HEK293 (cell line): Measurements from ENCODE around the gene KCNQ2.

Source experiments
- CTCF ChIA-PET: fragments of 350-600 bp; formaldehyde crosslinking; extraction: SDS; loops from one replicate; lab custom pipeline; 2021; ENCODE audit warnings: antibody characterized with exemption; lab: Yijun Ruan, JAX
- POLR2A ChIA-PET: fragments of 300-600 bp; formaldehyde crosslinking; extraction: SDS; loops from one replicate; lab custom pipeline; 2020; ENCODE audit warnings: antibody characterized with exemption, inconsistent platforms; lab: Yijun Ruan, JAX
- H3K27ac ChIP-seq: fragments of 200-500 bp; sonication (Bioruptor generic); 2 replicates; pipeline ENCODE4 v1.5.1; 2014; ENCODE audit warnings: low read depth, low read length, control low read depth, inconsistent platforms; ENCODE audit errors: extremely low read depth
- H3K36me3 ChIP-seq, 2 experiments: fragments of 200-500 bp in 1 of 2; sonication (Bioruptor generic) in 1 of 2; 1 replicate in 1 of 2; 2 replicates in 1 of 2; pipeline ENCODE4 v1.5.1; 2014 to 2017; ENCODE audit warnings: inconsistent platforms in 2 of 2, low read length in 2 of 2; ENCODE audit not compliant: control insufficient read depth in 2 of 2, insufficient read depth in 1 of 2
- H3K4me1 ChIP-seq: fragments of 200-500 bp; sonication (Bioruptor generic); 2 replicates; pipeline ENCODE4 v1.5.1; 2014; ENCODE audit warnings: mild to moderate bottlenecking, low read length, inconsistent platforms; ENCODE audit not compliant: control insufficient read depth, insufficient read depth
- H3K4me3 ChIP-seq: 2 replicates; pipeline ENCODE4 v1.5.1; 2011; ENCODE audit warnings: low read depth, mild to moderate bottlenecking, control low read depth, low read length, moderate library complexity
- H3K9me3 ChIP-seq: fragments of 200-500 bp; sonication (Bioruptor generic); 2 replicates; pipeline ENCODE4 v1.5.1; 2014; ENCODE audit warnings: low read depth, low read length, inconsistent platforms; ENCODE audit not compliant: control insufficient read depth, insufficient read depth
- EGR2 ChIP-seq: fragments of 450-650 bp; formaldehyde crosslinking; IDR thresholded peaks from 2 replicates; pipeline ENCODE4 v1.5.1; 2016; ENCODE audit warnings: low read depth, missing biosample characterization, missing genetic modification characterization
- HOXC10 ChIP-seq: sonication (generic); formaldehyde crosslinking; IDR thresholded peaks from 2 replicates; pipeline ENCODE4 v1.8.1; 2023; ENCODE audit warnings: mild to moderate bottlenecking, missing genetic modification reagents
- KLF1 ChIP-seq: fragments of 450-650 bp; formaldehyde crosslinking; IDR thresholded peaks from 2 replicates; pipeline ENCODE4 v1.5.1; 2016; ENCODE audit warnings: missing biosample characterization, missing genetic modification characterization
- KLF10 ChIP-seq: fragments of 450-650 bp; IDR thresholded peaks from 2 replicates; pipeline ENCODE4 v1.5.1; 2018; ENCODE audit warnings: missing biosample characterization, mild to moderate bottlenecking, missing genetic modification characterization
- KLF17 ChIP-seq: fragments of 450-650 bp; formaldehyde crosslinking; IDR thresholded peaks from 2 replicates; pipeline ENCODE4 v1.5.1; 2016; ENCODE audit warnings: missing biosample characterization, missing genetic modification characterization
- OVOL3 ChIP-seq: fragments of 450-650 bp; formaldehyde crosslinking; IDR thresholded peaks from 2 replicates; pipeline ENCODE4 v1.5.1; 2016; ENCODE audit warnings: missing biosample characterization, missing genetic modification characterization
- SETDB1 ChIP-seq: IDR thresholded peaks from one replicate; pipeline ENCODE4 v1.6.1; 2017; ENCODE audit warnings: mild to moderate bottlenecking, low read length, moderate library complexity, mixed read lengths; ENCODE audit not compliant: insufficient read length
- SP2 ChIP-seq: fragments of 450-650 bp; formaldehyde crosslinking; IDR thresholded peaks from 2 replicates; pipeline ENCODE4 v1.5.1; 2016; ENCODE audit warnings: missing biosample characterization, missing genetic modification characterization
- YY1 ChIP-seq: fragments of 450-650 bp; formaldehyde crosslinking; IDR thresholded peaks from 2 replicates; pipeline ENCODE4 v1.5.1; 2018; ENCODE audit warnings: missing biosample characterization, missing genetic modification characterization
- YY2 ChIP-seq: fragments of 450-650 bp; formaldehyde crosslinking; IDR thresholded peaks from 2 replicates; pipeline ENCODE4 v1.5.1; 2016; ENCODE audit warnings: missing biosample characterization, missing genetic modification characterization
- ZBTB1 ChIP-seq: fragments of 450-650 bp; formaldehyde crosslinking; IDR thresholded peaks from 2 replicates; pipeline ENCODE4 v1.5.1; 2016; ENCODE audit warnings: missing biosample characterization, missing genetic modification characterization
- ZFHX2 ChIP-seq: fragments of 450-650 bp; formaldehyde crosslinking; conservative IDR thresholded peaks from 2 replicates; pipeline ENCODE4 v1.5.1; 2016; ENCODE audit warnings: missing biosample characterization, missing genetic modification characterization
- ZNF121 ChIP-seq: fragments of 450-650 bp; formaldehyde crosslinking; IDR thresholded peaks from 2 replicates; pipeline ENCODE4 v1.5.1; 2016; ENCODE audit warnings: missing biosample characterization, missing genetic modification characterization
- ZNF148 ChIP-seq: fragments of 450-650 bp; formaldehyde crosslinking; IDR thresholded peaks from 2 replicates; pipeline ENCODE4 v1.5.0; 2017; ENCODE audit warnings: missing biosample characterization, missing genetic modification characterization, borderline replicate concordance
- ZNF169 ChIP-seq: fragments of 450-650 bp; formaldehyde crosslinking; IDR thresholded peaks from 2 replicates; pipeline ENCODE4 v1.5.1; 2016; ENCODE audit warnings: missing biosample characterization, missing genetic modification characterization
- ZNF211 ChIP-seq: fragments of 450-650 bp; formaldehyde crosslinking; IDR thresholded peaks from 2 replicates; pipeline ENCODE4 v1.5.1; 2016; ENCODE audit warnings: low read depth, missing biosample characterization, missing genetic modification characterization
- ZNF214 ChIP-seq: fragments of 450-650 bp; formaldehyde crosslinking; IDR thresholded peaks from 2 replicates; pipeline ENCODE4 v1.5.1; 2017; ENCODE audit warnings: missing biosample characterization, mild to moderate bottlenecking, missing genetic modification characterization, borderline replicate concordance
- ZNF221 ChIP-seq: fragments of 450-650 bp; formaldehyde crosslinking; IDR thresholded peaks from 2 replicates; pipeline ENCODE4 v1.5.1; 2017; ENCODE audit warnings: missing biosample characterization, missing genetic modification characterization, borderline replicate concordance
- ZNF37A ChIP-seq: fragments of 450-650 bp; IDR thresholded peaks from 2 replicates; pipeline ENCODE4 v1.5.1; 2018; ENCODE audit warnings: missing biosample characterization, missing genetic modification characterization
- ZNF488 ChIP-seq: fragments of 450-650 bp; formaldehyde crosslinking; IDR thresholded peaks from 2 replicates; pipeline ENCODE4 v1.5.1; 2016; ENCODE audit warnings: missing biosample characterization, missing genetic modification characterization
- ZNF513 ChIP-seq: fragments of 450-650 bp; IDR thresholded peaks from 2 replicates; pipeline ENCODE4 v1.5.1; 2018; ENCODE audit warnings: missing biosample characterization, missing genetic modification characterization
- ZNF521 ChIP-seq: fragments of 450-650 bp; formaldehyde crosslinking; IDR thresholded peaks from 2 replicates; pipeline ENCODE4 v1.5.1; 2017; ENCODE audit warnings: missing biosample characterization, mild to moderate bottlenecking, missing genetic modification characterization
- ZNF544 ChIP-seq: fragments of 450-650 bp; formaldehyde crosslinking; IDR thresholded peaks from 2 replicates; pipeline ENCODE4 v1.5.0; 2017; ENCODE audit warnings: missing biosample characterization, missing genetic modification characterization
- ZNF585B ChIP-seq: fragments of 450-650 bp; formaldehyde crosslinking; IDR thresholded peaks from 2 replicates; pipeline ENCODE4 v1.5.1; 2016; ENCODE audit warnings: missing biosample characterization, missing genetic modification characterization
- ZNF626 ChIP-seq: fragments of 450-650 bp; sonication (Bioruptor Pico); formaldehyde crosslinking; IDR thresholded peaks from 2 replicates; pipeline ENCODE4 v1.5.1; 2018; ENCODE audit warnings: missing biosample characterization, missing genetic modification characterization, inconsistent platforms
- ZNF791 ChIP-seq: fragments of 450-650 bp; formaldehyde crosslinking; IDR thresholded peaks from 2 replicates; pipeline ENCODE4 v1.5.1; 2016; ENCODE audit warnings: missing biosample characterization, missing genetic modification characterization
- ZSCAN23 ChIP-seq: fragments of 450-650 bp; formaldehyde crosslinking; IDR thresholded peaks from 2 replicates; pipeline ENCODE4 v1.5.1; 2016; ENCODE audit warnings: missing biosample characterization, missing genetic modification characterization
- ZSCAN4 ChIP-seq: fragments of 450-650 bp; formaldehyde crosslinking; IDR thresholded peaks from 2 replicates; pipeline ENCODE4 v1.5.1; 2017; ENCODE audit warnings: missing biosample characterization, missing genetic modification characterization

Gene KCNQ2

GRCh38 chr20:63464289-63464635, 8.2 kb downstream of the KCNQ2 start (continued):
- TF ChIP-seq ZNF513 (tag by site-specific recombination): no peak
- TF ChIP-seq ZNF626 (tag by site-specific recombination): no peak
- no peak for TF ChIP-seq ZNF211
- no peak for TF ChIP-seq HOXC10 (CRISPR knock-in tag)
- no peak for TF ChIP-seq ZNF585B (tag by site-specific recombination)
- TF ChIP-seq KLF17 (tag by site-specific recombination): no peak
- TF ChIP-seq ZNF214 (tag by site-specific recombination): no peak
- TF ChIP-seq, all 188 proteins: peak for 0

GRCh38 chr20:63463400-63464288, 8.8 kb downstream of the KCNQ2 start:
- no peak overlapping the region for H3K27ac ChIP-seq
- TF ChIP-seq SP2 (0 out of 2 replicates have a peak, but pooled peaks have one; percentile 12), KLF1 (no peak), KLF10 (tag by site-specific recombination) (peak; percentile 57), YY2 (no peak), ZNF37A (tag by site-specific recombination) (no peak), ZNF521 (tag by site-specific recombination) (no peak), EGR2 (tag by site-specific recombination) (peak; percentile 88), ZFHX2 (tag by site-specific recombination) (peak; percentile 86)
- TF ChIP-seq, all 188 proteins: peak for 4
- Histone ChIP-seq H3K36me3 (no peaks in the 10 kb centered on the region), H3K9me3 (no peaks in the 10 kb centered on the region), H3K4me3 (no peak overlapping the region), H3K4me1 (no peaks in the 10 kb centered on the region)
- ChIA-PET POLR2A (no interaction called here), CTCF (interaction anchor here (1.9 kb wide), 1 partner anchor 33 kb away, joined by 7 read pairs; no protein-coding TSS in a partner anchor)

- no peaks in the 10 kb centered on the region for H3K9me3 ChIP-seq
- no peak overlapping the region for H3K4me3 ChIP-seq
- ChIA-PET CTCF (no interaction called here), POLR2A (no interaction called here)
- H3K36me3 ChIP-seq: no peaks in the 10 kb centered on the region
- H3K27ac ChIP-seq: no peak overlapping the region
- H3K4me1 ChIP-seq: no peaks in the 10 kb centered on the region
- no peak for TF ChIP-seq ZNF488 (tag by site-specific recombination)
- TF ChIP-seq ZSCAN4: no peak
- TF ChIP-seq ZNF169 (tag by site-specific recombination): no peak
- TF ChIP-seq OVOL3 (tag by site-specific recombination): no peak
- TF ChIP-seq ZSCAN23 (tag by site-specific recombination): no peak
- TF ChIP-seq SETDB1: no peak
- no peak for TF ChIP-seq ZNF148 (tag by site-specific recombination)
- TF ChIP-seq ZNF791 (tag by site-specific recombination): no peak
- TF ChIP-seq ZNF121 (tag by site-specific recombination): no peak
- no peak for TF ChIP-seq ZBTB1 (tag by site-specific recombination)
- TF ChIP-seq ZNF544 (tag by site-specific recombination): no peak
- TF ChIP-seq YY1 (tag by site-specific recombination): no peak
- TF ChIP-seq ZNF221 (tag by site-specific recombination): no peak
These were observed 10.2 kb downstream of the KCNQ2 start for GRCh38 chr20:63462244-63462643.
